GM19023 (cell line): ENCODE data around the gene TAF1C.

Experiments
- ATAC-seq: cut with Tn5 transposase; IDR thresholded peaks from one replicate; pipeline ENCODE4 v1.9.1; 2021; ENCODE audit warnings: mild to moderate bottlenecking, moderate library complexity; ENCODE audit not compliant: unreplicated experiment

Gene TAF1C

GRCh38 chr16:84136331-84137125, 50.3 kb downstream of the TAF1C start:
- ATAC-seq: no peak

DNA sequence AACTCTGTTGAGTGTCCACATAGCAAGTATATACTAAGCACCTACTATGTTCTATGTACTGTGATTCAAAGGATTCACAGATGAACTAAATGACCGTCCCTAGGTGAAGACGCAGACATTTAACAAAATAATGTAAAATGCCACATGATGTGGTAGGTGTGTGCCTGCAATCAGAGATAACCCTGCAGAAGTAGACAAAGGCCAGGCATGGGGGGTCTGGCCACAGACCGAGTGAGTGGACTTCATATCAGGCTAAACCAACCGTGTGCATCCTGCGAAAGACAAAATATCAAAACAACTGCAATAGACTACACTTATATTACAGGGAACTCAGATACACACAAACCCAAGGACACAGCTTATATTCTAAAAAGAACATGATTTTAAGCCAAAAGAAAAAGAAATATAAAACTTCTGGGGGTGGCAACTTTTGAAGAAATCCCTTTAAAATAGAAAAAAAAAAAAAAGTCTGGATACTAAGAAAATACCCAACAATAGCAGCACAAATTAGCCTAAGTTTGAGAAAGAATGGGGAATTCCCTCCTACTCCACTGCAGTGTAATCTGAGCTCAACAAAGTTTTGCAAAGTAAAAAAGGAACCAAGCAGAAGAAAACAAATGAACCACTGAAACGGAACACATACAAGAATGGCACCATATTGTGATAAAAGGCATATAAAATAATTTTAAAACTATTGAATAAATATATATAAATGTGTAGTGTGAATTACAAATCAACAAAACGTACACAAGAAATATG, 54.2 kb downstream of the TAF1C start:
- no peak for ATAC-seq

DNA sequence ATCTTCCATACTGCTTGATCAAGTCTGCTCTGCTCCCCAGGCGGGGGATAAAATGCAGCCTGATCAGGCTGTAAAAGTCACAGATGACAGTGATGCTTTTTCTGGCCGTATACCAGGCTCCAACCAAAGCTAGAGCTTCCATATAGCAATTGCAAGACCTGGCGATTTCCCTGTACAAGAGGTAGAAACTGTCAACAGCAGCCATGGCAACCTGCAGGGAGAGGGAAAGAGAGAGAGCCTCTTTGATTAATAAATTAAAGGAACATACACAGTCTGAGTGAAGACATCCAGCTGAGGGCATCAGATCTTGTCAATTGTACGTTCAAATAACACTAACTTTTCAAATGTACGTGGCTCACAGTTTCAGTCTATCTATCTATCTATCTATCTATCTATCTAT, 55.7 kb downstream of the TAF1C start:
- ATAC-seq: no peak
